Duodenal mucosa (tissue), 2 donors: ENCODE measurements around the gene GPR27.

Experiments
- H3K27ac ChIP-seq: one replicate; pipeline ENCODE4 v1.7.0; 2013; ENCODE audit warnings: low read depth, low read length
- H3K27me3 ChIP-seq, 2 donors: one replicate each; pipeline ENCODE4 v1.7.0; 2013; ENCODE audit warnings: low read length in 2 of 2, control low read depth in 1 of 2; ENCODE audit not compliant: insufficient read depth in 2 of 2, control insufficient read depth in 1 of 2
- H3K36me3 ChIP-seq, 2 donors: one replicate each; pipeline ENCODE4 v1.7.0; 2013; ENCODE audit warnings: low read length in 2 of 2, control low read depth in 1 of 2; ENCODE audit not compliant: insufficient read depth in 2 of 2, control insufficient read depth in 1 of 2
- H3K4me1 ChIP-seq, 2 donors: one replicate each; pipeline ENCODE4 v1.7.0; 2013; ENCODE audit warnings: low read length in 2 of 2, control low read depth in 1 of 2; ENCODE audit not compliant: insufficient read depth in 2 of 2, control insufficient read depth in 1 of 2
- H3K4me3 ChIP-seq, 2 donors: one replicate each; pipeline ENCODE4 v1.7.0; 2013; ENCODE audit warnings: low read length in 2 of 2, low read depth in 1 of 2
- H3K9ac ChIP-seq, 2 donors: one replicate each; pipeline ENCODE4 v1.7.0; 2013; ENCODE audit warnings: low read length in 2 of 2, low read depth in 1 of 2
- H3K9me3 ChIP-seq, 2 donors: one replicate each; pipeline ENCODE4 v1.7.0; 2013; ENCODE audit warnings: low read length in 2 of 2, control low read depth in 1 of 2; ENCODE audit not compliant: control insufficient read depth in 1 of 2

Gene GPR27, protein sequence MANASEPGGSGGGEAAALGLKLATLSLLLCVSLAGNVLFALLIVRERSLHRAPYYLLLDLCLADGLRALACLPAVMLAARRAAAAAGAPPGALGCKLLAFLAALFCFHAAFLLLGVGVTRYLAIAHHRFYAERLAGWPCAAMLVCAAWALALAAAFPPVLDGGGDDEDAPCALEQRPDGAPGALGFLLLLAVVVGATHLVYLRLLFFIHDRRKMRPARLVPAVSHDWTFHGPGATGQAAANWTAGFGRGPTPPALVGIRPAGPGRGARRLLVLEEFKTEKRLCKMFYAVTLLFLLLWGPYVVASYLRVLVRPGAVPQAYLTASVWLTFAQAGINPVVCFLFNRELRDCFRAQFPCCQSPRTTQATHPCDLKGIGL

DNA sequence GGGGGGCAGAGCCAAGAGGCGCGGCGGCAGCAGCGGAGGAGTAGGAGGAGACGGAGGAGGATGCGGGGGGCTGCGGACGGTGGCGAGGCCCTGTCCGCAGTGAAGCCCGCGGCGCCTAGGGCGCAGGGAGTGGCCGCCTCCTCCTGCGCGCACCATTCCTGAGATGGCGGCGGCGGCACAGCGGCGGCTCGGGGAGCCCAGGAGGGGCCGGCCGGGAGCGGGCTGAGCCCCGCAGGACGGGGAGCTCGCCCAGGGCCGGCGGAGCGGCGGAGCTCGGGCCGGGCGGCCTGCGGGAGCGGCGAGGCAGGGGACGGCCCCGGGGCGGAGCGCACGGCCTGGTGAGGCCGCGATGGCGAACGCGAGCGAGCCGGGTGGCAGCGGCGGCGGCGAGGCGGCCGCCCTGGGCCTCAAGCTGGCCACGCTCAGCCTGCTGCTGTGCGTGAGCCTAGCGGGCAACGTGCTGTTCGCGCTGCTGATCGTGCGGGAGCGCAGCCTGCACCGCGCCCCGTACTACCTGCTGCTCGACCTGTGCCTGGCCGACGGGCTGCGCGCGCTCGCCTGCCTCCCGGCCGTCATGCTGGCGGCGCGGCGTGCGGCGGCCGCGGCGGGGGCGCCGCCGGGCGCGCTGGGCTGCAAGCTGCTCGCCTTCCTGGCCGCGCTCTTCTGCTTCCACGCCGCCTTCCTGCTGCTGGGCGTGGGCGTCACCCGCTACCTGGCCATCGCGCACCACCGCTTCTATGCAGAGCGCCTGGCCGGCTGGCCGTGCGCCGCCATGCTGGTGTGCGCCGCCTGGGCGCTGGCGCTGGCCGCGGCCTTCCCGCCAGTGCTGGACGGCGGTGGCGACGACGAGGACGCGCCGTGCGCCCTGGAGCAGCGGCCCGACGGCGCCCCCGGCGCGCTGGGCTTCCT lies at the start of gene GPR27:
GPR27 (plus strand) TSS at position 155 of the 909 bp plus-strand sequence; CDS start at position 350, 195 bp downstream.
- H3K9me3 ChIP-seq, result no peaks in the 10 kb centered on the region
- H3K27ac ChIP-seq, result no peak within 1 kb of the TSS
- peaks cover 22 to 27% of the 10 kb centered on the region in 2 donors for H3K27me3 ChIP-seq
- no peaks in the 10 kb centered on the region for H3K4me1 ChIP-seq
- H3K9ac ChIP-seq, result no peak within 1 kb of the TSS
- H3K4me3 ChIP-seq, result peak within 1 kb of the TSS; percentile 26 to 71
- no peaks in the 10 kb centered on the region for H3K36me3 ChIP-seq

DNA sequence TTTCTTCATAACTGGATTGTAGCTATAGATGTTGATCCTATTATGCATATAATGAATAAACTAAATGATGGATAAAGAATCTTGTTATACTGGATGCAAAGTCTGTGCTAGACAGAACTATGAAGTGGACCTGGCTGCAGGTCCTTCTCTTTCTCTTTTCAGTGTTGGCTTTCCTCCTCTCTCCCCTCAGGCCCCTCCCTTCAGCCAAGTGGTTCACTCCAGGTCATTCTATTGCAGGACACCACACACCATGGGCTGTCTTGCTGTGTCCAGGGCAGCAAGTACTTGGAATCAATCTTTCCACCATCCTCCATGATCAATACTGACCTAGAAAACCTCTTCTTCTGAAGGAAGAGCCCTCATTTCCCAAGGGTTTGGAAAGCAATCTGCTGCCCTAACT lies 48.7 kb upstream of the GPR27 start:
- no peaks in the 10 kb centered on the region for H3K27me3 ChIP-seq
- H3K4me1 ChIP-seq, result peaks cover 11 to 15% of the 10 kb centered on the region in 2 donors
- H3K36me3 ChIP-seq, result peaks cover 5 to 7% of the 10 kb centered on the region in 2 donors
- H3K27ac ChIP-seq, result no peak overlapping the region
- H3K9me3 ChIP-seq, result no peaks in the 10 kb centered on the region
- H3K9ac ChIP-seq, result no peak overlapping the region
- no peak overlapping the region for H3K4me3 ChIP-seq

DNA sequence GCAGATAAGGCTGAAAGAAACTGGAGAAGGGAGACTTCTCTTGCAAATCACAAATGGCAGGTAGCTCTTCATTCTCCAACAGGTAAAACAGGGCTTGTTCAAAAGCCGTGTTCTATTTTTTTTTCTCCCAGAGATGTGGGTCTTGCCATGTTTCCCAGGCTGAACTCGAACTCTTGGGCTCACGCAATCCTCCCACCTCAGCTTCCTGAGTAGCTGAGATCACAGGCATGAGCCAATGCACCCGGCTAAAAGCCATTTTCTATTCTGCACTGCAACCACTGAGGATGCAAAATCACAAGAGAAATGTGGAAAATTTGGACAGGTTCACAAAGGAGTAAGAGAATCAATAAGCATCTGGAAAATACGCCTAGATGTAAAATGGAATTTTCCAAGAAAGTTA lies 48.0 kb upstream of the GPR27 start:
- Histone ChIP-seq H3K4me1 (peaks cover 11 to 20% of the 10 kb centered on the region in 2 donors), H3K9ac (no peak overlapping the region), H3K36me3 (peaks cover 5 to 10% of the 10 kb centered on the region in 2 donors)

DNA sequence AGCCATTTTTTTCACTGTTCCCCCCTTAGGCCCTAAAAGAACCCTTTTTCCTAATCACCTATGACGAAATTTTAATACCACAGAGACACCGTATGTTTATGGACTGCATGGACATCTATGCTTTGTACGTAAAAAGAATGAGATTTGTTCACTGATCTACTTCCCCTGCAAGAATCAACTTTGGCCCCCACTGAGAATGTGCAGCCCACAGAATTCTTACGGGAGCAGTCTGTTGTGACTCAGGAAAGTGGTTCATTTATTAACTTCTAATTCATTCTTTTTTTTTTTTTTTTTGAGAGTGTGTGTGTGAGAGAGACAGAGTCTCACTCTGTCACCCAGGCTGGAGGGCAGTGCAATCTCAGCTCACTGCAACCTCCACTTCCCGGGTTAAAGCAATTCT lies 46.1 kb upstream of the GPR27 start:
- peaks cover 11 to 20% of the 10 kb centered on the region in 2 donors for H3K4me1 ChIP-seq
- H3K9me3 ChIP-seq, result no peaks in the 10 kb centered on the region
- no peak overlapping the region for H3K4me3 ChIP-seq
- H3K27me3 ChIP-seq, result no peaks in the 10 kb centered on the region
- H3K9ac ChIP-seq, result no peak overlapping the region
- peaks cover 5 to 10% of the 10 kb centered on the region in 2 donors for H3K36me3 ChIP-seq
- H3K27ac ChIP-seq, result no peak overlapping the region

More for the DNA sequence above, 48.0 kb upstream of the GPR27 start:
- H3K4me3 ChIP-seq, result no peak overlapping the region
- no peaks in the 10 kb centered on the region for H3K9me3 ChIP-seq
- no peak overlapping the region for H3K27ac ChIP-seq
- H3K27me3 ChIP-seq, result no peaks in the 10 kb centered on the region

DNA sequence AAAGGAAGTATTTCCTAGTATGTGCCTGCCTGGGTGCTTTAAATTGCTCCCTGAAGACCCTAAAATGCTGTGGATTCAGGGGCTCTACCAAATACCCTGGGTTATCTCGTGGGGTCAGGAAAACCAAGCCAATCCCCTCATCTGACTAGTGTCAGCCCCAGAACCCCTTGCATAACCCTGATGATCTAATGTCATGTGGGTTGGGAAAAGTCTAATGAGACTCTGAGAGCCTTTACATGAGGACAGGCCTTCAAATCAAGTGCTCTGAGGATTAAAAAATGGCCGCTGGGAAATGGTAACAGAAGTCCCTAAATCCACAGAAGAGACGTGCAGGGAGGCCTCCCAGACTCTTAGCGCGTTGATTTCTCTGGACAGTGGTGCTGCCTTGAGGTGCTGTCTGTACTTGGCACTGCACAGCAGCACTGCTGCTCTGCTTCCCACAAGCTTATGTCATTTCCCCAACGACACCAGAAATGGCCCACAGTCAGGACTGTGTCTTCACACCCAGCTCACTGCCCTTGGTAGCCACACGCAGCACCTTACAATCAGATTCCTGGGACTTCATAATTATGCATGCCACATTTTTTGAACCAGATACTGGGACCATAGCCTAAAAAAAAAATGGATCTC lies 45.1 kb upstream of the GPR27 start:
- Histone ChIP-seq H3K36me3 (peaks cover 5 to 10% of the 10 kb centered on the region in 2 donors), H3K9ac (no peak overlapping the region), H3K9me3 (no peaks in the 10 kb centered on the region), H3K27me3 (no peaks in the 10 kb centered on the region), H3K4me3 (no peak overlapping the region), H3K27ac (no peak overlapping the region), H3K4me1 (peaks cover 4 to 14% of the 10 kb centered on the region in 2 donors)

DNA sequence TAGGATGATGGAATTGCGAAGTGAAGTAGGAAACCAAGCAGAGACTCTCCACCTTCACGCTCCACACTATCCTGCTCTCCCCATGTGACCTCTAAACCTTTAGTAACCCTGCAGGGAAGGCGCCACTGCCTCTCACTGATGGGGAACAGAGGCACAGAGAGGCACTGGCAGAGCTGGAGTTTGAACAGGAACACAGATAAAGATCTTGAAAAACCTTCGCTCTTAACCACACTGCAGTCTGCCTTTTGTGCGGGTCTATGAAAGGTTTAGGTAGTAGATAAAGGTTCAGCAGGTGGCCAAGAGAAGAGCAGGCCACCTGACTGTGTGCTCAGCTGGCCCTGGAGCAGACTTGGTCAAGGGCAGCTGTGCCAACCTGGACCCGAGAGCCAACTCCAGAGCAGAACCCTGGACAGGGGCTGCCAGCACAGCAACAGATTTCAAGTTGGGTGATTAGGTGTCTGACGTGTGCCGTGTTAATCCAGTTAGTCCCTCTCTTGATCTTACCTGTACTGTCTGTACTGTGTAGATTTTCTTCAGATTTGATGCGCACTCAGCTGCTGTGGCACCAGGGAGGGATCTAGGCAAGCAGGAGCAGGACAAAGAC lies 43.6 kb upstream of the GPR27 start:
- no peak overlapping the region for H3K9ac ChIP-seq
- peaks cover 0 to 8% of the 10 kb centered on the region in 2 donors for H3K4me1 ChIP-seq
- no peak overlapping the region for H3K27ac ChIP-seq

DNA sequence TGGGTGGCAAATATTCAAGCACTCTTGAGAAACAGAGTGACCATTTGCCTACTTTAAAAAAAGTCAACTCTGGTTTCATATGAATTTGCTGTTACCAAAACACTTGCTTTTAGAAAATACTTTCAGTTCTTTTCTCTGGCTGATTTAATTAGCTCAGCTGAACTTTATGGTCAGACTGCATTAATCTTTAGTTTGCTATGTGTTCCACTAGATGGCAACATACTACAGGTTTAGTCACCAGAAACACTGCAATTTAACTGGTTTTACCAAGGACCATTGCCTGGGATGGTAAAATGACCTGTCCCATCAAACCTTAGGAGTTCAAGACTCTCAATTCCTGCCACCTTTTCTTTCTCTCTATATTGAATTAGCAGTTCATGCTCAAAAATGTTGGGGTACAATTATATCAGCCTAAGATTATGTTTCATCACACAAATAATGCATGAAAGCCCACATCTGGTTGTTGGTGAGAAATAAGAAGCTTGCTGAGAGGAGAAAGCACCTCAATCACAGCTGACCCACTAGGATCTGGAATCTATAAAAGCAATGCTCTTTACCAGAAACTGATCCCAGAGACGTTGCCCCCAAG lies 42.7 kb upstream of the GPR27 start:
- Histone ChIP-seq H3K36me3 (peaks cover 5 to 10% of the 10 kb centered on the region in 2 donors), H3K9me3 (no peaks in the 10 kb centered on the region), H3K9ac (no peak overlapping the region), H3K4me1 (peaks cover 0 to 8% of the 10 kb centered on the region in 2 donors), H3K27ac (no peak overlapping the region), H3K27me3 (no peaks in the 10 kb centered on the region), H3K4me3 (no peak overlapping the region)

More for the DNA sequence above, 43.6 kb upstream of the GPR27 start:
- H3K27me3 ChIP-seq, result no peaks in the 10 kb centered on the region
- no peak overlapping the region for H3K4me3 ChIP-seq
- H3K36me3 ChIP-seq, result peaks cover 5 to 10% of the 10 kb centered on the region in 2 donors
- H3K9me3 ChIP-seq, result no peaks in the 10 kb centered on the region

DNA sequence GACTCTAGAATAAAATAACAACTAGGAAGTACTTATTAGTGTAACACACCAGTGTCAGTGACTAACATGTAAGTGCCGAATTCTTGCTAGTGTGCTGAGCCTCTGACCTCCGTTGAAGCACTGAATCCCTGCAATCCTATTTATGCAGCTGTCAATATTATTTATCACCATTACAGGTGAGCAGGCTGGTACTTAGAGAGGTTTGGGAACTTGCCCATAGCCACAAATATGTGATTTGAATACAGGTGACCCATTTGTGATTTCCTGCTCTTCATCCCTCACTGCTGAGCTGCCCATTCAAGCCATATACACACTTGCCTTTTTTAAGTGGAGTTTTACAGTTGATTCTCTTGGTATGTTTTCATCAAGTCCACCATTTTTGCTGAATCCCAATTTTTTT lies 40.6 kb upstream of the GPR27 start:
- Histone ChIP-seq H3K4me1 (peaks cover 0 to 8% of the 10 kb centered on the region in 2 donors), H3K36me3 (peaks cover 0 to 6% of the 10 kb centered on the region in 2 donors), H3K4me3 (no peak overlapping the region), H3K27me3 (no peaks in the 10 kb centered on the region), H3K9ac (no peak overlapping the region), H3K9me3 (no peaks in the 10 kb centered on the region), H3K27ac (no peak overlapping the region)

DNA sequence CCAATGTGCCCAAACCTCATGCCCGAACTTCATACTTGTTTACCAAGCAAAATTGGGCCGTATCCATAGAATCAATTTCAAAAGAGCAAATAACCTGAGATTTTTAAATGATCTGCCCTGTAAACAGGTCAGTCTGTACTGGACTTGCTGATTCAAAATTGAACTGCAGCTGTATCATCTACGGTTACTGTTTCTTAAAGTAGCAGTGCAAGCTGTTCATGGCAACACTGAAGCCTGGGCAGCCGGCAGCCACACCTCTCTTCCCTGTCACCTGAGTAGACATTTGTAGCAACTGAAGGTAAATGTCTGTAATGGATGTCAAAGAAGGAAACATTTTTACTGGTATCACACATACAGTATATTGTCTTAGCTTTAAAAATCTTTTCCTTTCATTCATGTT lies 39.1 kb upstream of the GPR27 start:
- Histone ChIP-seq H3K9ac (no peak overlapping the region), H3K27me3 (no peaks in the 10 kb centered on the region), H3K4me3 (no peak overlapping the region), H3K4me1 (peaks cover 0 to 8% of the 10 kb centered on the region in 2 donors), H3K36me3 (peaks cover 0 to 6% of the 10 kb centered on the region in 2 donors), H3K9me3 (no peaks in the 10 kb centered on the region), H3K27ac (no peak overlapping the region)
